ENCODE data around the gene HYOU1.
"Not testable (repeated sequence)": the region's sequence is repeated elsewhere in the genome, so short reads cannot be mapped to it uniquely, and the experiment has no call there.

Gene HYOU1

GRCh38 chr11:119061256-119061655 is 4.3 kb upstream of the HYOU1 start:
- Histone ChIP-seq H3K36me3 (ENCODE audit: insufficient read depth, low read length) (no peaks in the 10 kb centered on the region), H3K79me2 (ENCODE audit: insufficient read depth, low read length) (peaks cover 3% of the 10 kb centered on the region; the same call in 1 of the 2 replicates), H3K4me3 (ENCODE audit: low read depth, low read length, poor library complexity, severe bottlenecking) (no peak overlapping the region), H3K27me3 (ENCODE audit: insufficient read depth, low read length) (no peaks in the 10 kb centered on the region), H3K4me2 (ENCODE audit: low read length) (no peak overlapping the region), H2AFZ (ENCODE audit: low read length) (no peak overlapping the region), H3K4me1 (ENCODE audit: insufficient read depth, low read length, severe bottlenecking) (peaks cover 24% of the 10 kb centered on the region), H4K20me1 (ENCODE audit: insufficient read depth, low read length) (no peaks in the 10 kb centered on the region), H3K9me3 (ENCODE audit: low read length) (no peaks in the 10 kb centered on the region), H3F3A (ENCODE audit: insufficient read depth, low read length) (no peaks in the 10 kb centered on the region), H3K9me2 (ENCODE audit: low read depth, low read length) (no peaks in the 10 kb centered on the region), H3K27ac (ENCODE audit: low read depth, low read length, poor library complexity, severe bottlenecking) (no peak overlapping the region), H3K9ac (ENCODE audit: low read length) (no peak overlapping the region)
- TF ChIP-seq EZH2 (IDR thresholded peaks at IDR 0.05; ENCODE audit: borderline replicate concordance, low read length): no peak
- TF ChIP-seq CTCF (IDR thresholded peaks at IDR 0.05; ENCODE audit: low read length): no peak

GRCh38 chr11:119059128-119059527 is 2.1 kb upstream of the HYOU1 start:
- not testable (repeated sequence) for H3K27ac ChIP-seq (ENCODE audit: low read depth, low read length, poor library complexity, severe bottlenecking)

GRCh38 chr11:119056421-119056999 is 495 bp downstream of the HYOU1 start:
- H3K36me3 ChIP-seq (ENCODE audit: insufficient read depth, low read length): peaks cover 42% of the 10 kb centered on the region
- H3K9me3 ChIP-seq (ENCODE audit: low read length): no peaks in the 10 kb centered on the region
- no peak for TF ChIP-seq EZH2 (IDR thresholded peaks at IDR 0.05; ENCODE audit: borderline replicate concordance, low read length)
- TF ChIP-seq CTCF (IDR thresholded peaks at IDR 0.05; ENCODE audit: low read length): no peak
- no peaks in the 10 kb centered on the region for H3F3A ChIP-seq (ENCODE audit: insufficient read depth, low read length)
- H3K9ac ChIP-seq (ENCODE audit: low read length): peak overlapping the region; percentile 95
- H3K79me2 ChIP-seq (ENCODE audit: insufficient read depth, low read length): peaks cover 7% of the 10 kb centered on the region; the same call in 1 of the 2 replicates
- peaks cover 17% of the 10 kb centered on the region for H3K4me1 ChIP-seq (ENCODE audit: insufficient read depth, low read length, severe bottlenecking)
- H3K4me2 ChIP-seq (ENCODE audit: low read length): peak overlapping the region; percentile 98
- no peaks in the 10 kb centered on the region for H3K27me3 ChIP-seq (ENCODE audit: insufficient read depth, low read length)
- H3K4me3 ChIP-seq (ENCODE audit: low read depth, low read length, poor library complexity, severe bottlenecking): peak overlapping the region; percentile 91
- peak overlapping the region; percentile 44 for H3K27ac ChIP-seq (ENCODE audit: low read depth, low read length, poor library complexity, severe bottlenecking)
- no peaks in the 10 kb centered on the region for H3K9me2 ChIP-seq (ENCODE audit: low read depth, low read length)
- no peaks in the 10 kb centered on the region for H4K20me1 ChIP-seq (ENCODE audit: insufficient read depth, low read length)
- H2AFZ ChIP-seq (ENCODE audit: low read length): no peak overlapping the region

More at GRCh38 chr11:119059128-119059527, 2.1 kb upstream of the HYOU1 start:
- not testable (repeated sequence) for H3K9me2 ChIP-seq (ENCODE audit: low read depth, low read length); H2AFZ ChIP-seq (ENCODE audit: low read length); H3F3A ChIP-seq (ENCODE audit: insufficient read depth, low read length); H3K9me3 ChIP-seq (ENCODE audit: low read length); H3K9ac ChIP-seq (ENCODE audit: low read length); H3K4me2 ChIP-seq (ENCODE audit: low read length); H3K27me3 ChIP-seq (ENCODE audit: insufficient read depth, low read length); H4K20me1 ChIP-seq (ENCODE audit: insufficient read depth, low read length); H3K79me2 ChIP-seq (ENCODE audit: insufficient read depth, low read length); H3K4me3 ChIP-seq (ENCODE audit: low read depth, low read length, poor library complexity, severe bottlenecking)
- peaks cover 19% of the 10 kb centered on the region for H3K4me1 ChIP-seq (ENCODE audit: insufficient read depth, low read length, severe bottlenecking)
- peaks cover 16% of the 10 kb centered on the region for H3K36me3 ChIP-seq (ENCODE audit: insufficient read depth, low read length)

GRCh38 chr11:119055901-119056300 is 1.1 kb downstream of the HYOU1 start:
- Histone ChIP-seq H3K9ac (ENCODE audit: low read length) (peak overlapping the region; percentile 95), H3K4me3 (ENCODE audit: low read depth, low read length, poor library complexity, severe bottlenecking) (peak overlapping the region; percentile 91), H3K9me3 (ENCODE audit: low read length) (no peaks in the 10 kb centered on the region), H3K27me3 (ENCODE audit: insufficient read depth, low read length) (no peaks in the 10 kb centered on the region), H3K27ac (ENCODE audit: low read depth, low read length, poor library complexity, severe bottlenecking) (peak overlapping the region; percentile 44), H3F3A (ENCODE audit: insufficient read depth, low read length) (no peaks in the 10 kb centered on the region), H3K4me2 (ENCODE audit: low read length) (peak overlapping the region; percentile 98), H3K36me3 (ENCODE audit: insufficient read depth, low read length) (peaks cover 49% of the 10 kb centered on the region), H3K9me2 (ENCODE audit: low read depth, low read length) (no peaks in the 10 kb centered on the region), H4K20me1 (ENCODE audit: insufficient read depth, low read length) (no peaks in the 10 kb centered on the region), H3K79me2 (ENCODE audit: insufficient read depth, low read length) (peaks cover 7% of the 10 kb centered on the region; the same call in 1 of the 2 replicates), H3K4me1 (ENCODE audit: insufficient read depth, low read length, severe bottlenecking) (peaks cover 17% of the 10 kb centered on the region), H2AFZ (ENCODE audit: low read length) (no peak overlapping the region)
- peak; percentile 18; the same call in 1 of the 2 replicates for TF ChIP-seq CTCF (IDR thresholded peaks at IDR 0.05; ENCODE audit: low read length)
- no peak for TF ChIP-seq EZH2 (IDR thresholded peaks at IDR 0.05; ENCODE audit: borderline replicate concordance, low read length)

All from OCI-LY1 (cell line).